ENCODE results near the gene MYL4.

MYL4 gene

DNA sequence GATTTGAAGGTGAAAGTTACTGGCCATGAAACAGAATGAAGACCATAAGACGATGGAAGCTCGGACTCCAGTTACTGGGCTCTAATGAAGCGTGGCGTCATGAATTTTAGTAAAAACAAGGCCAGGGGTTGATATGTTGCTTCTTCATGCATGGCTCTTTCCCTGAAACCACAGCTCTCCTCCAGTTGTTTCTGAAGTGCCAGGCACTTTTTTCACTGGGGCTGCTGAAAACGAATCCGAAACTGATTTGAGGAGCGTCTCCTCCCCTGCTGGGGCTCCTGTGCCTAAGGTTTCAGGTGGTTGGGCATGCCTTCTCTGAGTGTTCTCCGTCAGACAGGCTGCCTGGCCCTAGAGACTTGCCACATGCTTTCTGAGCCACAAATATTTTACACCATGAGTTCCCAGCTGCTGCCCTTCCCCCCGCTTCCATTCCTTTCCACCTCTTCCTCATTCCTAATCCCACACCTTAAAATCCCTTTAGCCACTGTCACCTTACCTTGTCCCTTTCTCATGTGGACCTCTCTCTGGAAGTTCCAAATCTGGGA lies 3.7 kb upstream of the MYL4 start:
- Histone ChIP-seq H3K4me1 (peaks cover 0 to 34% (median 33%) of the 10 kb centered on the region in 4 donors), H3K36me3 (no peaks in the 10 kb centered on the region), H3K27ac (peak overlapping the region; percentile 75 to 76), H3K27me3 (no peaks in the 10 kb centered on the region), H3K9me3 (no peaks in the 10 kb centered on the region), H3K4me3 (no peak overlapping the region)
- TF ChIP-seq, protein P1, sequence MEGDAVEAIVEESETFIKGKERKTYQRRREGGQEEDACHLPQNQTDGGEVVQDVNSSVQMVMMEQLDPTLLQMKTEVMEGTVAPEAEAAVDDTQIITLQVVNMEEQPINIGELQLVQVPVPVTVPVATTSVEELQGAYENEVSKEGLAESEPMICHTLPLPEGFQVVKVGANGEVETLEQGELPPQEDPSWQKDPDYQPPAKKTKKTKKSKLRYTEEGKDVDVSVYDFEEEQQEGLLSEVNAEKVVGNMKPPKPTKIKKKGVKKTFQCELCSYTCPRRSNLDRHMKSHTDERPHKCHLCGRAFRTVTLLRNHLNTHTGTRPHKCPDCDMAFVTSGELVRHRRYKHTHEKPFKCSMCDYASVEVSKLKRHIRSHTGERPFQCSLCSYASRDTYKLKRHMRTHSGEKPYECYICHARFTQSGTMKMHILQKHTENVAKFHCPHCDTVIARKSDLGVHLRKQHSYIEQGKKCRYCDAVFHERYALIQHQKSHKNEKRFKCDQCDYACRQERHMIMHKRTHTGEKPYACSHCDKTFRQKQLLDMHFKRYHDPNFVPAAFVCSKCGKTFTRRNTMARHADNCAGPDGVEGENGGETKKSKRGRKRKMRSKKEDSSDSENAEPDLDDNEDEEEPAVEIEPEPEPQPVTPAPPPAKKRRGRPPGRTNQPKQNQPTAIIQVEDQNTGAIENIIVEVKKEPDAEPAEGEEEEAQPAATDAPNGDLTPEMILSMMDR (IDR thresholded peaks at IDR 0.05) = no peak
- intact Hi-C loops (cut with DNase I; ENCODE audit: low total_unique reads) = no loop called here
- peak; percentile 38 to 85 for DNase-seq

DNA sequence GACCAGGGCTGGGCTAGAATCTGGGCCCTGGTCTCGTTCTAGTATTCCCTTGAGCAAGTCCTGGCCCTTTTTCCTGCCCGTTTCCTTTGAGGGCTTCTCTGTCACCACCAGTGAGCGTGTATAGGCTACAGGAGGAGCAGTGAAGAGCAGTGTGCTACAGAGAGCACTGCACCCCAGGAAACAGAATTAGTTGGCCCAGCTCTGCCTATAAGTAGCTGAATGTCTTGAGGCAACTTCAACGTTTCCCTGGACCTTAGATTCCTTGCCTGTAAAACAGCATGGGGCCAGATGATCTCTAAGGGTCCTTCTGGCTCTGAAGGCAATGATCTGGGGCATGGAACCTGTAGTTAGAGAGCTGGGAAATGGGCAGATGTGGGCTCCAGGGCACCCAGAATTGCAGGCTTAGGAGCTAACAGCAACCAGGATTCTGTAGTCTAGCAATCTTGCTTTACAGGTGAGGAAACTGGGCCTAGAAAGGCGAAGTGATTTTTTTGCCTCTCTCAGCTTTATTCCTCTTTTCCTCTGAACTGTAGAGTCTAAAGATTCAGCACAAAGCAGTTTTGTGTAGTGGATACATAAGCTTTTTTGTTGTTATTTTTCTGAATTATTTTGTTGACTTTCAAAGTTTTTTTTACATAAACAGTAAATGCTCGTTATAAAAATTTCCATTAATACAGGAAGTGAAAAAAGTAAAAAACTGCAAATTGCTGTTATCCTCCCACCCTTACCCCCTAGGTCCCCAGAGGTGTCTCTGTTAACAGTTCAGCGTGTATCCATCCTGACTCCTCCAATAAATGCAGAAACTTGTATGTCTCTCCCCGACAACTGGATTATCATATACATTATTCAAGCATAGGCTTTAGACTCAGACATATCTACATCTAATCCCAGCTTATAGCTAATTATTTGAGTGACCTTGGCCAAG lies 1.7 kb upstream of the MYL4 start:
- no peaks in the 10 kb centered on the region for H3K36me3 ChIP-seq
- TF ChIP-seq, protein P1 (IDR thresholded peaks at IDR 0.05) = no peak
- H3K27ac ChIP-seq = no peak overlapping the region
- H3K4me3 ChIP-seq = no peak overlapping the region
- no peak for DNase-seq
- peaks cover 0 to 35% (median 33%) of the 10 kb centered on the region in 4 donors for H3K4me1 ChIP-seq
- H3K27me3 ChIP-seq = no peaks in the 10 kb centered on the region
- H3K9me3 ChIP-seq = no peaks in the 10 kb centered on the region
- intact Hi-C loops (cut with DNase I; ENCODE audit: low total_unique reads) = no loop called here

DNA sequence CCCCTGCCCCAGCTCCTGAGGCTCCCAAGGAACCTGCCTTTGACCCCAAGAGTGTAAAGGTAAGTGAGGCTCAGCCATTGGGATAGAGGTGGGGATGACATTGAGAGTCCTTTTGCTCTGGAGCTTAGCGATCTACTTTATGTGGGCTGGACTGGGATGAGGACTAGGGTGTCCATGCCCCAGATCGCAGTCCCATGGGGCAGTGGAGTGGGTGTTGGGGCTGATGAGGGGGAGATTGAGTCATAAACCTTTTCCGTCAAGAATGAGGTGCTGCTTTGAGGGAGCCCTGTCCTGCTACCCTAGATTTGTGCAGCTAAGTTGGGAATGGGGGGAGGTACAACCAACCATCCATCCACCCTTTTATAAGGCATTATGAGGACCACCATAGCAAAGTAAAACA lies 351 bp downstream of the MYL4 start:
- Histone ChIP-seq H3K9me3 (no peaks in the 10 kb centered on the region), H3K27ac (no peak overlapping the region), H3K27me3 (no peaks in the 10 kb centered on the region), H3K4me3 (no peak overlapping the region), H3K36me3 (no peaks in the 10 kb centered on the region), H3K4me1 (peaks cover 0 to 27% (median 23%) of the 10 kb centered on the region in 4 donors)
- DNase-seq = no peak
- intact Hi-C loops (cut with DNase I; ENCODE audit: low total_unique reads) = no loop called here
- TF ChIP-seq, protein P1 (IDR thresholded peaks at IDR 0.05) = no peak

DNA sequence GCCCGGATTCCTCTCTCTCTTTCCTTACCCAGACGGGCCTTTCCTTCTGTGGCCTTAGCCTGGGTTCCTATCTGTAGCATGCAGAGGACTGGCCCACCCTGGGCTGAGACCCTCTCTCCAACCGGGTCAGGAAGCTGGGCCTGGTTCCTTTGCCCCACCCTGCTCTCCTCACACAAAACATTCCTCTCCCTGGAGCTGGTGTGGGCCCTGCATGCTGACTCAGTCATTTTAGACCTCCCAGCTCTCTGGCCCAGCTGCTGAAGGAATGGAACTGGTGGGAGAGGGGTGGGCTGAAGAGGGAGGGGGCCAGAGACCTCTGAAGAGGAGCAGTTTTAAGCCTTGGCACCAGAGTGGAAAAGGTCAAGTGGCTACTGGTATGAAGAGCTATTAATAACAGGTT lies 957 bp downstream of the MYL4 start:
- Histone ChIP-seq H3K4me3 (no peak overlapping the region), H3K9me3 (no peaks in the 10 kb centered on the region), H3K4me1 (peaks cover 0 to 20% (median 18%) of the 10 kb centered on the region in 4 donors), H3K27me3 (no peaks in the 10 kb centered on the region), H3K36me3 (no peaks in the 10 kb centered on the region), H3K27ac (no peak overlapping the region)
- no peak for DNase-seq
- TF ChIP-seq, protein P1 (IDR thresholded peaks at IDR 0.05) = no peak
- intact Hi-C loops (cut with DNase I; ENCODE audit: low total_unique reads) = no loop called here

DNA sequence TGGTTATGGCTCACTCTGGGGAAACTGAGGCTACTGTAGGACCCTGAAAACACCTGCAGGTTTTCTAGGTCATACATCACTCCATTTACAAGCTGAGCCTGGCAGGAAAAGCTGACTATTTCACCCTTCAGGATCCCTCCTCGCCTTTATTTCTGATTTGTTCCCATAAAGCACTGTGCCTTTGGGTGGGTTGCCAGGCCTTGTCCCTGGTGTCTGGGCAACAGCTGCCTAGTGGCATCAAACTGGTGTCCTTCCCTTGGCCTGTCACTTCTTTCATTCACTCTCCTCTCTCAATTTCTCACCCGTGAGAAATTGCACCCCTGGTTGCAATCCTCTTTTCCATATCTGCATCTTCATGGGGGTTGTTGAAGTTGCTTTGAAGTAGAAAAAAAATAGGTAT lies 1.6 kb downstream of the MYL4 start:
- H3K27ac ChIP-seq = no peak overlapping the region
- no peak for DNase-seq
- H3K4me3 ChIP-seq = no peak overlapping the region
- TF ChIP-seq, protein P1 (IDR thresholded peaks at IDR 0.05) = no peak
- H3K36me3 ChIP-seq = no peaks in the 10 kb centered on the region
- intact Hi-C loops (cut with DNase I; ENCODE audit: low total_unique reads) = no loop called here
- peaks cover 0 to 14% (median 11%) of the 10 kb centered on the region in 4 donors for H3K4me1 ChIP-seq
- no peaks in the 10 kb centered on the region for H3K9me3 ChIP-seq
- no peaks in the 10 kb centered on the region for H3K27me3 ChIP-seq

Data from tibial artery (tissue), 4 donors.